HG02870 (cell line): ENCODE measurements around the gene MDN1.

Source experiments
- ATAC-seq: cut with Tn5 transposase; IDR thresholded peaks from one replicate; pipeline ENCODE4 v1.9.1; 2021; ENCODE audit warnings: mild to moderate bottlenecking, moderate library complexity; ENCODE audit not compliant: unreplicated experiment

MDN1 gene

DNA sequence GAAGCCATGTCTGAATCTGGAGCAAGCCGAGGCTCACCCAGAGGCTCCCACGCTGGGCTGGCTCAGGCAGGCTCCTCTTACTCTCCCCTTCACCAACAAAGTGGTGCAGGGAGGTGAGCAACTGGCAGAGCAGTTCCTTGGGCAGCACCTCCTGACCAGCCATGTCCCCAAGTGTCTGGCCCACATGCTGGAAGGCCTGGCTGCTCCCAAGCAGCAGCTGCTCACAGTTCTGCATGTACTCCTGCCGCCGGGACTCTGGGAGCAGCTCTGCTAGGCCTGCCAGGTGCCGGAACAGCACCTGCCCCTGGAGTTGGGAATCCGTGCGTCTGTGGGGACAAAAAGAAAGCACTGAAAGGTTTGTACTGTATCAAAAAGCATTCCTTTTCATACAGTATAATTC, 123.9 kb downstream of the MDN1 start:
- no peak for ATAC-seq

GRCh38 chr6:89694428-89694827, 125.2 kb downstream of the MDN1 start:
- ATAC-seq = no peak

DNA sequence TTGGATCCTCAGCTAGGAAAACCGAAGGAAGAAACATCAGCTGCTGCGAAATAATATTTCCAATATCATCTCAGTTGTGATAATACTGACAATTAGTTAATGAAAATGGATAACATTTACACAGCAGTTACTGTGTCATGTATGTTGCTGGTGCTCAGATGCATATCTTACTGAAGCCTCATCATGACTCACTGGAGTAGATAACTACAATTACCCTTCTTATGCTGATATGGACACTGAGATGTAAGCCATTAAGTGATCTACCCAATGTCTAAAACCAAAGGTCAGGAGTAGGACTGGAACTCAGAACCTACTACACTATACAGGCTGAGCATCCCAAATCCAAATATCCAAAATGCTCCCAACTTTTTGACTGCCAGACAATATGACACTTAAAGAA, 126.4 kb downstream of the MDN1 start:
- ATAC-seq = no peak

- ATAC-seq = no peak
Measured at GRCh38 chr6:89692256-89692655, 127.3 kb downstream of the MDN1 start.

GRCh38 chr6:89690944-89691324, 128.7 kb downstream of the MDN1 start:
- no peak for ATAC-seq

DNA sequence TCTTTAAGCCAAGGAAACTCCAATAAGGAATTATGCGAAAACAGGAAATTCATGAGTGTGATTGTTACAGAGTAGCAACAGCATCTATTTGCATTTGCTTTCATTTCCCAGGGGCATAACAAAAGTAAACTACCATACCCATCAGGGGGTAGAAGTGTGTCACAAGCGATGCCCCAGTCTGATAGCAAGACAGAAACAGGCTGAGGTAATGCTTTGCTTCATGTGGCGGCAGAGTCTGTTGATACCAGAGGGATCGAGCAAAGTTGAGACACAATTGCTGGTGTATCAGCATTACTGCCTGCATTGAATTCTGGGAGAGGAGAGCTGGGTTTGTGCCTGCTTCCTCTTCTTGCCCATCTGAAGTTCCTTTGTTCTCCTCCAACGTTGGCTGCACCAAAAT, 129.9 kb downstream of the MDN1 start:
- ATAC-seq = no peak

DNA sequence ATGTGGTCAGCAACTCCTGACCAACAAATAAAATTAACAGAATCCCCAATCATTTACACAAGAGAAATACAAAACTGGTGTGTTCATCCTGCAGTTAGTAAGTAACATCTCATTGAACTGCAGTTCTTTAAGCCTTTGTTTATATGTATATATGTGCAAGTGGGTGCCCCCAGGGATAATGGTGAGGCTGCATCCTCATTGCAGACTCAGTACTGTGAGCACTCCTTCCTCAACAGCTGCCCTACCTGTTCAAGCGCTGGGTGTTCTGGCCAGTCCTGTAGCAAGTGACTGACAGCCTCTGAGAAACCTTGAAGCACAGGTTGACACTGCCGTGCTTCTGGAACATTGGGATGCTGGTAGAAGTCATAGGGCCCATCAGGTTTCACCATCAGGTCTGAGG, 131.3 kb downstream of the MDN1 start:
- ATAC-seq = no peak

- no peak for ATAC-seq
Measured at GRCh38 chr6:89685311-89685710, 134.3 kb downstream of the MDN1 start.

DNA sequence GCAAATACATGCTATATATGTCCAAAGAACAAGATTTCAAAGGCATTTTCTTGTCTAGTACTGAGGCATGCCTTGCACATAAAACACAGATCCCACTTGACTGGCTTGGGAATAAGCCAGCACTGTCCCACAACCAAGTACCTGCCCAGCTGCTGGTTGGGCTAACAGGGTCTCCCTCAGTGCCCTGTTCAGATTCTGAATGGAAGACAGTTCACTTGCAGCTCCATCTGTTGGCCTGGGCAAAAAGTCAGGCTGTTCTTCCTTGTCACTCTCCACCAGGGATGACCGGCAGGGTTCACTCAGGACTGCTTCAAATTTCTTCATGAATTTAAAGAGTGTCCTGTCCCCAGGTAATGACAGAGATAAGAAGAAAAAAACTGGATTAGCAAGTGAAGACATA, 136.6 kb downstream of the MDN1 start:
- ATAC-seq = no peak

GRCh38 chr6:89681983-89682564, 137.5 kb downstream of the MDN1 start:
- no peak for ATAC-seq

GRCh38 chr6:89680551-89680950, 139.0 kb downstream of the MDN1 start:
- no peak for ATAC-seq

GRCh38 chr6:89680150-89680549, 139.4 kb downstream of the MDN1 start:
- ATAC-seq = no peak

GRCh38 chr6:89679215-89680120, 140.1 kb downstream of the MDN1 start:
- no peak for ATAC-seq

GRCh38 chr6:89678531-89678930, 141.1 kb downstream of the MDN1 start:
- ATAC-seq = no peak

GRCh38 chr6:89675949-89676748, 143.4 kb downstream of the MDN1 start:
- no peak for ATAC-seq

DNA sequence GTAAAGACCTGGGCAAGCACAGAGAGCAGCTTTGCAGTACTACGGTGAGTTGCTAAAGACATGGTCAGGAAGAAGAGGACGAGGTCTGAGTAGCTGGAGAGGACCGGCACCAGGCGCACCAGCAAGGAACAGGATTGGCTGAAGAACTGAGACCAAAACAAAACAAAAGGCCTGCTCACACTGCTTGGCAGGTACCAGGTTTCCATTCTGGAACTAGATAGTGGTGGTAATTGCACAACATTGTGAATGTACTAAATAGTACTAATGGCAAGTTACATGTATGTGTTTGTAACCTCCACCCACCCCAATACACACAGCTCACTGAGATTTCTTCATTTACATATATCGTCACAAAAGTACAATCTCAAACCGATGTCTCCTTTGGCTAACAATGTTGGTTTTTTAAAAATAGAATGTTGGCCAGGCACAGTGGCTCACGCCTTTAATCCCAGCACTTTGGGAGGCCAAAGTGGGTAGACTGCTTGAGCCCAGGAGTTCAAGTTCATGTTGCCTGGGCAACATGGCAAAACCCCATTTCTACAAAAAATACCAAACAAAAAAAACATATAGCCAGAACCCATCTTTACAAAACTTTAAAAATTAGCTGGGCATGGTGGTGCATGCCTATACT, 148.5 kb downstream of the MDN1 start:
- no peak for ATAC-seq

- ATAC-seq = no peak
Measured at GRCh38 chr6:89669002-89669401, 150.6 kb downstream of the MDN1 start.

GRCh38 chr6:89667872-89668556, 151.6 kb downstream of the MDN1 start:
- ATAC-seq = no peak

DNA sequence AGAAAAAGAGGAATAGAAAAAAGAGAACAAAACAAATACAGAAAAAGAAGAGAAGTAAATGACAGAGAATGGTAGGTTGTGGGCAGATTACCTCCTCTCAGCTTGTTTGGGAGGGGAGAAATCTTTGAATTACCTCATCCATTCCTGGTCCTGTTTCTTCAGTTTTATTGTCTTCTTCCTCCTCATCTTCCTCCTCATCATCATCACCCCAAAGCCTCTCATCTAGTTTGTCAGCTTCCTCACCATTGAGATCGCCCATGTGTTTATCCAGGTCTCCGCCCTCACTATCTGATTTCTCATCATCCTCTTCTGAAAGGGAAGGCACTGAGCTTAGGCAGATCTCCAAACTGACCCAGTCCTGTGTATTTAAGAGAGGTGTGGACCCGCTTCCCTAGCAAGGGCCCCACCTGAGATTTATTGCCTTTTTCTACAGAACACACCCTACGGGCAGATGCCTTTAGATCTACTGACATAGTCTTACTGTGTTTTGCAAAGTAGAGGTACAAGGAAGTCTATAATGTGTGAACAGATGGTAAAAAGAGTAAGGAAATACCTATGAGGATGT, 156.9 kb downstream of the MDN1 start:
- no peak for ATAC-seq

- no peak for ATAC-seq
Measured at GRCh38 chr6:89661559-89661958, 158.0 kb downstream of the MDN1 start.
